HPDE6-E6E7 (cell line): ENCODE data around the gene METTL18.
"Not testable (repeated sequence)": the region's sequence is repeated elsewhere in the genome, so short reads cannot be mapped to it uniquely, and the experiment has no call there.

Experiments used
- DNase-seq: peaks from one replicate; pipeline ENCODE4 v3.0.0; 2011; ENCODE audit warnings: missing footprints; ENCODE audit errors: extremely low spot score

Gene METTL18

GRCh38 chr1:169794530-169795416 is at the start of gene METTL18:
Gene METTL18 (minus strand): TSS chr1:169794907. CDS start chr1:169793695, 1,212 bp downstream.
- DNase-seq = peak; percentile 92

GRCh38 chr1:169838942-169839341 is 44.2 kb upstream of the METTL18 start:
- DNase-seq = no peak

GRCh38 chr1:169836198-169836597 is 41.5 kb upstream of the METTL18 start:
- DNase-seq = no peak

- DNase-seq = no peak
Measured at GRCh38 chr1:169835647-169836046, 40.9 kb upstream of the METTL18 start.

GRCh38 chr1:169834869-169835268 is 40.2 kb upstream of the METTL18 start:
- DNase-seq = no peak

GRCh38 chr1:169833179-169833901 is 38.6 kb upstream of the METTL18 start:
- no peak for DNase-seq

- DNase-seq = no peak
Measured at GRCh38 chr1:169829671-169830070, 35.0 kb upstream of the METTL18 start.

GRCh38 chr1:169824153-169824552 is 29.4 kb upstream of the METTL18 start:
- DNase-seq = no peak

- no peak for DNase-seq
Measured at GRCh38 chr1:169821500-169821899, 26.8 kb upstream of the METTL18 start.

GRCh38 chr1:169816617-169817016 is 21.9 kb upstream of the METTL18 start:
- DNase-seq = no peak

GRCh38 chr1:169814265-169814664 is 19.6 kb upstream of the METTL18 start:
- DNase-seq = no peak

- no peak for DNase-seq
Measured at GRCh38 chr1:169812131-169812530, 17.4 kb upstream of the METTL18 start.

GRCh38 chr1:169811418-169812035 is 16.8 kb upstream of the METTL18 start:
- not testable (repeated sequence) for DNase-seq

- DNase-seq = peak; percentile 2
Measured at GRCh38 chr1:169809370-169810095, 14.8 kb upstream of the METTL18 start.

GRCh38 chr1:169804941-169805340 is 10.2 kb upstream of the METTL18 start:
- no peak for DNase-seq

- DNase-seq = no peak
Measured at GRCh38 chr1:169802888-169803287, 8.2 kb upstream of the METTL18 start.

- no peak for DNase-seq
Measured at GRCh38 chr1:169797281-169797680, 2.6 kb upstream of the METTL18 start.

- no peak for DNase-seq
Measured at GRCh38 chr1:169796274-169796810, 1.6 kb upstream of the METTL18 start.

GRCh38 chr1:169795687-169796086 is 980 bp upstream of the METTL18 start:
- no peak for DNase-seq

- no peak for DNase-seq
Measured at GRCh38 chr1:169793730-169794129, 977 bp downstream of the METTL18 start.

GRCh38 chr1:169788402-169788801 is 6.3 kb downstream of the METTL18 start:
- DNase-seq = no peak
